ENCODE measurements around the gene SCG2.
A peak's percentile ranks its signal among the peaks of the same experiment; 100 is the strongest.

Gene SCG2

DNA sequence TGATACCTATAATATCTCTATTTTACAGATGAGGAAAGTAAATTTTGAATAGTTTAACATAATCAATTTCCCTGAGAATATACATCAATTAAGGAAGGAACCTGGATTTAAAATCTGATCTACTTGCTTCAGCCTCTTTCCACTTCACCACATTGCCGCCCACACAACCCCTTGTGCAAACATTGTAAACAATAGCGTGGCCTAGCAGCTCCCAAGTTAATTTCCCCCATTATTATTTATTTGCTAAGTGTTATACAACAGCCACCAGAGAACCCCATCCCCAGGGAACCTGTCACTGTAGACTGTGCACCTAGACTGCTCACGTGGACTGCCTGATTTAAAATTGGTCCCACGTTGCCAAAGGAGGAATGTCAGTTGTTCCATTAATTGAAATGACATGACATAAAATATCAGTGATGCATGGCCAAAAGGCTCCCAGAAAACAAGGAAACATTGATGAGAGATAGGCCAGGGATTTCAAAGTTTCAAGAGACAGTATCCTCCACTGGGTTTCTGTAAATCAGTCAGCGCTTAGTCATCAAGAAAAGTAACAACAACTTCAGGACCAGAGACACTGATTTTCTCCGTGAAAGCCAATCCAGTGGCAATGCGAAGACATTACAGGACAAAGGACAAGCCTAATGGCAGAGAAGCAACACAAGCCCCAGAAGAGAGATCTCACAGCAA is 41.3 kb downstream of the SCG2 start:
- TF ChIP-seq, protein P1, sequence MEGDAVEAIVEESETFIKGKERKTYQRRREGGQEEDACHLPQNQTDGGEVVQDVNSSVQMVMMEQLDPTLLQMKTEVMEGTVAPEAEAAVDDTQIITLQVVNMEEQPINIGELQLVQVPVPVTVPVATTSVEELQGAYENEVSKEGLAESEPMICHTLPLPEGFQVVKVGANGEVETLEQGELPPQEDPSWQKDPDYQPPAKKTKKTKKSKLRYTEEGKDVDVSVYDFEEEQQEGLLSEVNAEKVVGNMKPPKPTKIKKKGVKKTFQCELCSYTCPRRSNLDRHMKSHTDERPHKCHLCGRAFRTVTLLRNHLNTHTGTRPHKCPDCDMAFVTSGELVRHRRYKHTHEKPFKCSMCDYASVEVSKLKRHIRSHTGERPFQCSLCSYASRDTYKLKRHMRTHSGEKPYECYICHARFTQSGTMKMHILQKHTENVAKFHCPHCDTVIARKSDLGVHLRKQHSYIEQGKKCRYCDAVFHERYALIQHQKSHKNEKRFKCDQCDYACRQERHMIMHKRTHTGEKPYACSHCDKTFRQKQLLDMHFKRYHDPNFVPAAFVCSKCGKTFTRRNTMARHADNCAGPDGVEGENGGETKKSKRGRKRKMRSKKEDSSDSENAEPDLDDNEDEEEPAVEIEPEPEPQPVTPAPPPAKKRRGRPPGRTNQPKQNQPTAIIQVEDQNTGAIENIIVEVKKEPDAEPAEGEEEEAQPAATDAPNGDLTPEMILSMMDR (IDR thresholded peaks at IDR 0.05; ENCODE audit: insufficient read depth, low read length, missing control alignments) = no peak
- DNase-seq (ENCODE audit: low read depth, low spot score) = no peak
- ChIA-PET POLR2A (no interaction called here), CTCF (interaction anchor here (0.8 to 1.2 kb wide), 2 partner anchors 11 to 237 kb away, joined by 3 read pairs; no protein-coding TSS in a partner anchor)
- H3K4me3 ChIP-seq (ENCODE audit: low read depth, low read length) = no peak overlapping the region

DNA sequence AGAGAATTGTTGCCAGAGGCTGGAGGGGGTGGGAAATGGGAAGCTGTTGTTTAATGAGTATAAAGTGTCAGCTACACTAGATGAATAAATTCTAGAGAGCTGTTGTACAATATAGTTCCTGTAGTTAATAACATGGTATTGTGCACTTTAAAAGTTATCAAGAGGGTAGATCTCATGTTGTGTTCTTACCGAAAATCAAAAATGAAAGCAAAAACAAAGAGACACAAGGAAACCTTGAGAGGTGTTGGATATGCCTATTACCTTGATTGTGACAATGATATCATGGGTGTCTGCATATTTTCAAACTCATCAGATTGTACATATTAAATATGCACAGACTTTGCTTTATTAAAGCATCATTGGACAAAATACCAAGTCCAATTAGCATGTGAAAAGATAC is 43.2 kb downstream of the SCG2 start:
- TF ChIP-seq, protein P1 (IDR thresholded peaks at IDR 0.05; ENCODE audit: insufficient read depth, low read length, missing control alignments) = no peak
- DNase-seq (ENCODE audit: low read depth, low spot score) = no peak
- POLR2A ChIA-PET = no interaction called here
- CTCF ChIA-PET = no interaction called here
- H3K4me3 ChIP-seq (ENCODE audit: low read depth, low read length) = no peak overlapping the region

DNA sequence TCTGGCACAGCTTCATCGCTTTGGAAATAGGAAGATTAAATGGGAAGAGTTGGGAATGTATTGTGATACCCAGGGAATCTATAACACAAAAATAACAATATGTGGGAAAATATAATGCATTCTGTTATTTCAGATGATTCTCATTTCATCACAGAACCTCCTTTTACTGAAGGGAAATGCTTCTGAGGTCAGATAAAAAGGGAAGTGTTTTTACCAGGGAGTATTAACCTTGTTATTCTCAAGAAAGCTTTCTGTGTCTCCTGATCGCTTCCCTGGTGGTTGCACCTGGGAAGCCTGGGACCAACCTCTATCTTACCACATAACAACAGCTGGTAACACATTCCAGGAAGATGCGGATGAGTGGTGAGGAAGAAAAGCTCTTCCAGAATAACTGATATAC is 47.2 kb downstream of the SCG2 start:
- DNase-seq (ENCODE audit: low read depth, low spot score) = no peak
- TF ChIP-seq, protein P1 (IDR thresholded peaks at IDR 0.05; ENCODE audit: insufficient read depth, low read length, missing control alignments) = no peak
- POLR2A ChIA-PET = no interaction called here
- CTCF ChIA-PET = interaction anchor here (1.0 to 1.5 kb wide), 3 partner anchors 14 to 47 kb away, joined by 3 to 6 read pairs (median 3); partner anchors contain the start of gene SCG2
- no peak overlapping the region for H3K4me3 ChIP-seq (ENCODE audit: low read depth, low read length)

DNA sequence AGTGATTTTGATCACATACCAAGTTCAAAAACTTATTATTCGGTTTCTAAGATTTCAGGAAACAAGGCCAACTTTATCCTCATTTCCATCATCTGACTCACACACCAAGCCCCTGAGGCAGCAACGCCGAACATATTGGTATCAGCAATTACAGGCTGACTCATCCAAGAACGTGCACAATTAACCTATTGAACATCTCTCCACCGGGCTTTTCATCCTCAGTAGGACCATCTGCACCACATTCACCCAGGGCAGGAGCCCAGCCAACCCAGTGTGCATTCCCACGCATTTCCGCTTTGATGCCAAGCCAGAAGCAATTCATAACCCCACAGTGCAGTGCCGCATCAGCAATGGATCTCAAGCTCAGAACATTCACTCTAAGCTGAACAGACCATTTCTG is 52.9 kb downstream of the SCG2 start:
- H3K4me3 ChIP-seq (ENCODE audit: low read depth, low read length) = no peak overlapping the region
- ChIA-PET POLR2A (interaction anchor here (0.9 to 1.3 kb wide), 2 partner anchors 14 to 50 kb away, joined by 3 read pairs; no protein-coding TSS in a partner anchor), CTCF (no interaction called here)
- DNase-seq (ENCODE audit: low read depth, low spot score) = peak; percentile 82
- TF ChIP-seq, protein P1 (IDR thresholded peaks at IDR 0.05; ENCODE audit: insufficient read depth, low read length, missing control alignments) = no peak

DNA sequence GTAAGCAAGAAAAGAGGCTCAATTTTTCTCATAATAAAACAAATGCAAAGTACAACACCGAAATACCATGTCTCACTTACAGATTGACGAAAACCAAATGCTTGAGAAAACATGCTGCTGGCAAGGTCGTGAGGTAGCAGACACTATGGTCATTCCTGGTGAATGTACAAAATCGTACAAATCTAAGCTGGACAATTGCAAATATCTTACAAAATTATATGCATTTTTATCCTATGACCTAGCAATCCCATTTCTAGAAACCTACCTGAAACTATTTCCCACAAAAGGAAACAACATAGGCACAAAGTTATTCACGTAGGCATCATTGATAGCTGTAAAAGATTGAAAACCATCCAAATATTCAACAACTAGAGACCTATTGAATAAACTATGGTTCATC is 54.0 kb downstream of the SCG2 start:
- POLR2A ChIA-PET = no interaction called here
- CTCF ChIA-PET = interaction anchor here (1.4 kb wide), 1 partner anchor 89 kb away, joined by 3 read pairs; no protein-coding TSS in a partner anchor
- TF ChIP-seq, protein P1 (IDR thresholded peaks at IDR 0.05; ENCODE audit: insufficient read depth, low read length, missing control alignments) = no peak
- H3K4me3 ChIP-seq (ENCODE audit: low read depth, low read length) = no peak overlapping the region
- DNase-seq (ENCODE audit: low read depth, low spot score) = no peak

Data from AG04449 (cell line).